GM18505 (cell line): ENCODE results near the gene GALNT16.

ENCODE experiments used
- ATAC-seq: cut with Tn5 transposase; IDR thresholded peaks from one replicate; pipeline ENCODE4 v1.9.1; 2021; ENCODE audit not compliant: unreplicated experiment
- POLR2A ChIP-seq: IDR thresholded peaks from 4 replicates; pipeline ENCODE4 v1.6.1; 2011; ENCODE audit warnings: borderline replicate concordance; ENCODE audit not compliant: insufficient read depth, insufficient read length; ENCODE audit errors: extremely low read depth

Gene GALNT16

GRCh38 chr14:69331206-69331605 lies 71.2 kb downstream of the GALNT16 start:
- ATAC-seq, result no peak
- TF ChIP-seq POLR2A, result no peak

GRCh38 chr14:69332782-69333395 lies 72.9 kb downstream of the GALNT16 start:
- no peak for TF ChIP-seq POLR2A
- no peak for ATAC-seq

DNA sequence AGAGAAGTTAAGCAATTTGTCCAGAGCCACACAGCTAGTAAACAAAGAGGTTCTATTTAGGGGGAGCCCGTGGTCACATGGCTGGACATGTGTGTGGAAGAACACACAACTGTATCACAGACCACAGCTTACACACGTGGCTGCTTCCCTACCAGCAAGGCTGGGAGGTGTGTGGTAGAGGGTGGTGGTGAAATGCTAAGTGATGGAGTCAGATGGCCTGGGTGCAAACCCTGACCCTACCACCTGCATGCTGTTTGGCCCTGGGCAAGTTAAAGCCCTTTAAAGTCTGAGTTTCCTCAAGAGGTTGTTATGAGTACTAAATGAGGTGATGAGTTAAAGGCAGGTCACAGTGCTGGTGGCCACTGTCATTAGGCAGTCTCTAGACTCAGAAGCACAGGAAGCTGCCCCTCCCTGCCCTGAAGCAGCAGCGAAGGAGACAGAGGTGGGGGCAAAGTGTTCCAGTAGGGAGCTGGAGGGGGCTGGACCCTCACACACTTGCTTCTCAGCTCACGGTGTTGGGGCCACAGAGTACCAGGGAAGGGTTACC lies 73.9 kb downstream of the GALNT16 start:
- no peak for ATAC-seq
- no peak for TF ChIP-seq POLR2A

- no peak for ATAC-seq
- no peak for TF ChIP-seq POLR2A
Measured at GRCh38 chr14:69334576-69334975, 74.6 kb downstream of the GALNT16 start.

DNA sequence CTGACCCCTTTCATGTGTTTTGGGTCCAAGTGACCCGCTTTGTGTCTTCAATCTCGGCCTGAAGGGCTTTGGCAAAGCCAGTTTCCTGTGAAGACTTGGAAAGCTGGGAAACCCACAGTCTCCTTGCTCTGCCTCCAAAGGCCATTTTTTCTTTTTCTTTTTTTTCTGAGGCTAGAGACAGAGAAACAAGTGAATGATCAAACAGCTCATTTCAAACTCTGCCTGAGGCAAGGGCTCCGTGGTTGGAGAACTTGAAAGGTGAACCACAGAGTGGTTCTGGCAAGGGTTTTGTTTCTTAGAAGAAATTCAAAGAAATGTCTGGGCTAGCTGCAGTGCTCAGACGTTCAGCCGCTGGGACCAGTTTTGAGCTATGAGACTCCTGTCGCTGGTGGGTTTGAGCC lies 75.4 kb downstream of the GALNT16 start:
- ATAC-seq, result no peak
- TF ChIP-seq POLR2A, result no peak

- TF ChIP-seq POLR2A, result no peak
- ATAC-seq, result no peak
Measured at GRCh38 chr14:69337984-69338383, 78.0 kb downstream of the GALNT16 start.

- no peak for TF ChIP-seq POLR2A
- no peak for ATAC-seq
Measured at GRCh38 chr14:69339426-69339825, 79.5 kb downstream of the GALNT16 start.

DNA sequence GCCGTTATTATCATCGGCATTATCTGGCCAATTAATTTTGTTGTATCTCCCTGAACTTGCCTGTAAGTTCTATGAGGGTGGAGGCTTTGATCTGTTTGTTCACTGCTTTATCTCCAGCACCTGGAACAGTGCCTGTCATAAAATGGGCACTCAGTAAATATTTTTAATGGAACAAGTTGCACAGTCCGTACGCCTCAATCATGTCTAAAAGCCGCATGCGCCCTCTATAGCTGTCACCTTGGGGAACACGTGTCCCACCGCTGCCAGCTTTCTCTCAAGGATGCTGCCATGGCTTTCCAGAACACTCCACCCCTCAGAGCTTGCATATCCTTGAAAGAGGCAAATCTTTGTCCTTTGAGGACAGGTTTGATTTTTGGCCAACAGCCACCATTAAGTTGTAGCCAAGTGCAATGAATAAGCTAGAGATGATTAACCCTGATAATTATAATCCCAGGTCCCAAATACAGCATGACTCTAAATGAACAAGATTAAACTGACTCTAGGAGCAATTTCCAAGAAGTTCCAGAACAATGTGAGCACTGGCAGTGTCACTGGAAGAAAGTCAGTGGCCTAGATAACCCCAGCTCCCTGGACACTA lies 83.1 kb downstream of the GALNT16 start:
- ATAC-seq, result no peak
- TF ChIP-seq POLR2A, result no peak

DNA sequence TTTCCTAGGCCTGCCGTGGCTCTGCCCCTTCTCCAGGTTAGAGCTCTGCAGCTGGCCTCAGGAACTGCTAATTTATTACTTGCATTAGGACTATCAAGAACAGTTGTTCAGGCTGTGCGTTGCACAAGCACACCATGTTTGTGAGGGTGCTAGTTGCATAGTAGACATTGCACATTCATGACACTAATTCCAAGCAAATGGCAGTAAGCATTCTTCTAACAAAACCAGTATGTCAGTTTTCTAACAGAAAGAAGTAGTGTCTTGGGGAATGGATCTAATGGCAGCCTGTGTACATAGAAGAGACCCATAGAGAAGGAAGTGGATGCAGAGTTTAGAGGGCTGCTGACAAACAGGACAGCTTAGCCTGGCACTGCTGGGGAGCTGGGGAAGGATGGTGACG lies 84.2 kb downstream of the GALNT16 start:
- ATAC-seq, result no peak
- TF ChIP-seq POLR2A, result no peak

DNA sequence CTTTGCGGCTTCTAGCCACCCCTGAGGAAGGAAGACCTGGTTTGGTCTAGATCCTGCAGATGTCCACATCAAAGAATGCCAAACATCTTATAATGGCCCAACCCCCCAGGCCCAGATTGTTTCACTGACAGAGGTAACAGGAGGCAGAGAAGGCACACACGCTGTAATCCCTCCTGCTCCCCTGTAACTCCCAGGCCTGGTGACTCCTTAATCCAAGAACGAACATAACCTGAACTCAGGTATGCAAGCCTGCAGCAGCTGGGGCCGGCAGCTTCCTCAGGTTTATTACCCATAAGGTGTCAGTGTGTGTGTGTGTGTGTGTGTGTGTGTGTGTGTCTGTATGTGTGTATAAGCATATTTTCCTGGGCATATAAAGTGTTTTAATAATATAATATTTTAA lies 85.4 kb downstream of the GALNT16 start:
- no peak for ATAC-seq
- no peak for TF ChIP-seq POLR2A

DNA sequence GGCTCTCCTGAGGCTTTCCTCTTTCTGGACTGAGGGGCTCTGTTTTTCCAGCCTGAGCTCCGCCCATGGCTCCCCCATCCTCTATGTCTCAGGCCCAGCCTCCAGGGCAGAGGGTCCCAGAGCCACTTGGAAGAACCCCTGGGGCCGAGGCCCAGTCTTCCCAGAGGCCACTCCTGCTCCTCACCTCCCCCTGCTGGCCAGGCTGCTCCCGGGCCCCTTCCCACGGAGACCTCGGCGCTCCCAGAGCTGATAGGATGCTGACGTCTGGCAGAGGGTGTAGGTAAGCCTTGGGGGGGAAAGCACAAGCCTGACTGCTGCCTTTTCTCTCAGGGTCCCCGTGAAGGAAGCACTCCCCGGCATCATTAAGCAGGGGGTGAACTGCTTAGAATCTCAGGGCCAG lies 86.8 kb downstream of the GALNT16 start:
- ATAC-seq, result no peak
- no peak for TF ChIP-seq POLR2A

GRCh38 chr14:69349091-69349777 lies 89.3 kb downstream of the GALNT16 start:
- ATAC-seq, result no peak
- TF ChIP-seq POLR2A, result no peak

GRCh38 chr14:69350892-69351291 lies 90.9 kb downstream of the GALNT16 start:
- no peak for TF ChIP-seq POLR2A
- ATAC-seq, result no peak

DNA sequence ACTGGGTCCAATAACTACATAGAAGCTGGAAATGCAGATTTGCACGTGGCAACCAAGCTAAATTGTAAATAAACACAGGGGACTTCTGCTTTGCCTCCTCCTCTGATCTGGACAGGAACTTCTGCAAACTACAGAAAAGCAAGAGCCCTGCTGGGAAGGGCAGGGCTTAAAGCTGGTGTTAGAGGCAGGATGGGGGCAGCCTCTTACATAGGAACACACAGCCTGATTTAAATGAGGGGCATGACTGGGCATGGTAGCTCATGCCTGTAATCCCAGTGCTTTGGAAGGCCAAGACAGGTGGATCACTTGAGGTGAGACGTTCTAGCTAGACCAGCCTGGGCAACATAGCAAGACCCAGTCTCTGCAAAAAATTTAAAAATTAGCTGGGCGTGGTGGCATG lies 91.4 kb downstream of the GALNT16 start:
- no peak for ATAC-seq
- TF ChIP-seq POLR2A, result no peak
